Frontal cortex (tissue), 4 donors: Measurements from ENCODE around the gene ISG20. TPM values are rescaled to one million over a fixed set of nuclear protein-coding genes. Genes with fewer than 3 reads are reported as not detected.

ENCODE experiments used
- DNase-seq, 2 donors: peaks; one replicate each; pipeline ENCODE4 v3.0.0; 2012; ENCODE audit warnings: low spot score in 2 of 2
- FAIRE-seq: peaks from 2 replicates; lab custom pipeline; 2012; peaks lifted over from hg19 to GRCh38; lab: Jason Lieb, UNC
- total RNA-seq: library from RNA; depleted of rRNA; stranded (reverse); fragments of >200 nt; gene quantifications from one replicate; pipeline ENCODE4 v1.2.3, GENCODE V29; 2014
- donor health status: control.
- donor health status: control.
- donor health status: control.

ISG20 gene
- total RNA-seq, 1 donor from 2014 or later = not detected

GRCh38 chr15:88650556-88650955 is 11.7 kb downstream of the ISG20 start:
- no peak for FAIRE-seq

GRCh38 chr15:88651136-88651732 is 12.4 kb downstream of the ISG20 start:
- DNase-seq (no peak), FAIRE-seq (no peak)

More at GRCh38 chr15:88650556-88650955, 11.7 kb downstream of the ISG20 start:
- DNase-seq = no peak

- no peak for DNase-seq
- no peak for FAIRE-seq
Observed at GRCh38 chr15:88651971-88652370, 13.2 kb downstream of the ISG20 start.

- DNase-seq = no peak
- no peak for FAIRE-seq
Observed at GRCh38 chr15:88652456-88653199, 13.8 kb downstream of the ISG20 start.

- no peak for DNase-seq
- no peak for FAIRE-seq
Observed at GRCh38 chr15:88653200-88654064, 14.6 kb downstream of the ISG20 start.

- FAIRE-seq = no peak
- no peak for DNase-seq
Observed at GRCh38 chr15:88654430-88655102, 15.8 kb downstream of the ISG20 start.

- FAIRE-seq (no peak), DNase-seq (no peak)
Observed at GRCh38 chr15:88655103-88655553, 16.3 kb downstream of the ISG20 start.

GRCh38 chr15:88655800-88656488 is 17.1 kb downstream of the ISG20 start:
- FAIRE-seq (no peak), DNase-seq (no peak)

GRCh38 chr15:88656760-88657221 is 18.0 kb downstream of the ISG20 start:
- DNase-seq (no peak), FAIRE-seq (no peak)

- FAIRE-seq (no peak), DNase-seq (peak in 1 of 2 donors; percentile 73)
Observed at GRCh38 chr15:88657326-88658069, 18.7 kb downstream of the ISG20 start.

- no peak for DNase-seq
- FAIRE-seq = no peak
Observed at GRCh38 chr15:88658070-88658965, 19.5 kb downstream of the ISG20 start.

- FAIRE-seq = no peak
- peak in 1 of 2 donors; percentile 52 for DNase-seq
Observed at GRCh38 chr15:88658972-88659931, 20.4 kb downstream of the ISG20 start.

GRCh38 chr15:88661041-88661700 is 22.4 kb downstream of the ISG20 start:
- no peak for FAIRE-seq
- no peak for DNase-seq

GRCh38 chr15:88661761-88662556 is 23.1 kb downstream of the ISG20 start:
- FAIRE-seq (no peak), DNase-seq (no peak)

GRCh38 chr15:88663141-88663621 is 24.4 kb downstream of the ISG20 start:
- DNase-seq (no peak), FAIRE-seq (no peak)
